ENCODE data around the gene MDN1.

- no peak for TF ChIP-seq CEBPB (IDR thresholded peaks at IDR 0.05; ENCODE audit: low read depth, low read length)
- TF ChIP-seq, protein P1, sequence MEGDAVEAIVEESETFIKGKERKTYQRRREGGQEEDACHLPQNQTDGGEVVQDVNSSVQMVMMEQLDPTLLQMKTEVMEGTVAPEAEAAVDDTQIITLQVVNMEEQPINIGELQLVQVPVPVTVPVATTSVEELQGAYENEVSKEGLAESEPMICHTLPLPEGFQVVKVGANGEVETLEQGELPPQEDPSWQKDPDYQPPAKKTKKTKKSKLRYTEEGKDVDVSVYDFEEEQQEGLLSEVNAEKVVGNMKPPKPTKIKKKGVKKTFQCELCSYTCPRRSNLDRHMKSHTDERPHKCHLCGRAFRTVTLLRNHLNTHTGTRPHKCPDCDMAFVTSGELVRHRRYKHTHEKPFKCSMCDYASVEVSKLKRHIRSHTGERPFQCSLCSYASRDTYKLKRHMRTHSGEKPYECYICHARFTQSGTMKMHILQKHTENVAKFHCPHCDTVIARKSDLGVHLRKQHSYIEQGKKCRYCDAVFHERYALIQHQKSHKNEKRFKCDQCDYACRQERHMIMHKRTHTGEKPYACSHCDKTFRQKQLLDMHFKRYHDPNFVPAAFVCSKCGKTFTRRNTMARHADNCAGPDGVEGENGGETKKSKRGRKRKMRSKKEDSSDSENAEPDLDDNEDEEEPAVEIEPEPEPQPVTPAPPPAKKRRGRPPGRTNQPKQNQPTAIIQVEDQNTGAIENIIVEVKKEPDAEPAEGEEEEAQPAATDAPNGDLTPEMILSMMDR (conservative IDR thresholded peaks at IDR 0.05; ENCODE audit: low read depth, low read length), result no peak
These were observed 69.3 kb downstream of the MDN1 start for GRCh38 chr6:89750338-89750737.
